ENCODE results near the gene ZFP36. TPM values are rescaled to one million over a fixed set of nuclear protein-coding genes. Genes with fewer than 3 reads are reported as not detected.
A peak's percentile ranks its signal among the peaks of the same experiment; 100 is the strongest.

ZFP36 gene
- total RNA-seq, 3 donors from 2014 or later (not counting 1 experiment from before 2014, with no cell fraction given): 1,232 to 2,074 (median 1,769) TPM

- Histone ChIP-seq H3K9me3 (ENCODE audit: control insufficient read depth, insufficient read depth, low read length) (no peaks in the 10 kb centered on the region), H3K36me3 (ENCODE audit: control insufficient read depth, insufficient read depth, low read length) (peaks cover 32% of the 10 kb centered on the region), H3K27me3 (ENCODE audit: control insufficient read depth, insufficient read depth, low read length) (no peaks in the 10 kb centered on the region), H3K4me3 (ENCODE audit: low read length) (no peak overlapping the region), H3K27ac (ENCODE audit: low read length) (no peak overlapping the region), H3K4me1 (ENCODE audit: control insufficient read depth, insufficient read depth, low read length) (no peaks in the 10 kb centered on the region)
- Mint-ChIP-seq H3K27me3 (ENCODE audit: low read depth in 2 of 2) (no peaks in the 10 kb centered on the region), H3K27ac (no peak overlapping the region), H3K9me3 (no peaks in the 10 kb centered on the region), H3K36me3 (no peaks in the 10 kb centered on the region), H3K4me3 (no peak overlapping the region), H3K4me1 (peaks cover 0 to 9% of the 10 kb centered on the region in 2 donors)
- 86% methylated on average over 2 of the region's 2 CpGs for WGBS (ENCODE audit: insufficient coverage)
- TF ChIP-seq CTCF (IDR thresholded peaks at IDR 0.05): no peak
- intact Hi-C loops (cut with micrococcal nuclease): no loop called here
- no peak for DNase-seq
- ATAC-seq: no peak
Observed at GRCh38 chr19:39369200-39369599, 37.4 kb upstream of the ZFP36 start.

- ATAC-seq (no peak), DNase-seq (no peak)
- H3K36me3 ChIP-seq (ENCODE audit: control insufficient read depth, insufficient read depth, low read length): peaks cover 38% of the 10 kb centered on the region
- H3K27ac ChIP-seq (ENCODE audit: low read length): no peak overlapping the region
- no peak overlapping the region for H3K4me3 Mint-ChIP-seq
- 95% methylated on average over 5 of the region's 5 CpGs for WGBS (ENCODE audit: insufficient coverage)
- peaks cover 0 to 5% of the 10 kb centered on the region in 2 donors for H3K4me1 Mint-ChIP-seq
- no peaks in the 10 kb centered on the region for H3K4me1 ChIP-seq (ENCODE audit: control insufficient read depth, insufficient read depth, low read length)
- H3K9me3 Mint-ChIP-seq: no peaks in the 10 kb centered on the region
- H3K4me3 ChIP-seq (ENCODE audit: low read length): no peak overlapping the region
- no peaks in the 10 kb centered on the region for H3K27me3 ChIP-seq (ENCODE audit: control insufficient read depth, insufficient read depth, low read length)
- H3K27me3 Mint-ChIP-seq (ENCODE audit: low read depth in 2 of 2): no peaks in the 10 kb centered on the region
- TF ChIP-seq CTCF (IDR thresholded peaks at IDR 0.05): no peak
- peak overlapping the region in 1 of 2 donors; percentile 31 for H3K27ac Mint-ChIP-seq
- intact Hi-C loops (cut with micrococcal nuclease): no loop called here
- H3K9me3 ChIP-seq (ENCODE audit: control insufficient read depth, insufficient read depth, low read length): no peaks in the 10 kb centered on the region
- H3K36me3 Mint-ChIP-seq: no peaks in the 10 kb centered on the region
Observed at GRCh38 chr19:39370735-39371134, 35.9 kb upstream of the ZFP36 start.

- no peak for DNase-seq
- Mint-ChIP-seq H3K4me3 (no peak overlapping the region), H3K4me1 (peaks cover 0 to 5% of the 10 kb centered on the region in 2 donors), H3K27me3 (ENCODE audit: low read depth in 2 of 2) (no peaks in the 10 kb centered on the region), H3K27ac (peak overlapping the region in 1 of 2 donors; percentile 8), H3K36me3 (no peaks in the 10 kb centered on the region), H3K9me3 (no peaks in the 10 kb centered on the region)
- intact Hi-C loops (cut with micrococcal nuclease): no loop called here
- Histone ChIP-seq H3K36me3 (ENCODE audit: control insufficient read depth, insufficient read depth, low read length) (peaks cover 52% of the 10 kb centered on the region), H3K27me3 (ENCODE audit: control insufficient read depth, insufficient read depth, low read length) (no peaks in the 10 kb centered on the region), H3K4me3 (ENCODE audit: low read length) (no peak overlapping the region), H3K4me1 (ENCODE audit: control insufficient read depth, insufficient read depth, low read length) (no peaks in the 10 kb centered on the region), H3K9me3 (ENCODE audit: control insufficient read depth, insufficient read depth, low read length) (no peaks in the 10 kb centered on the region), H3K27ac (ENCODE audit: low read length) (no peak overlapping the region)
- 82% methylated on average over 8 of the region's 8 CpGs for WGBS (ENCODE audit: insufficient coverage)
- ATAC-seq: no peak
- TF ChIP-seq CTCF (IDR thresholded peaks at IDR 0.05): no peak
Observed at GRCh38 chr19:39372047-39372802, 34.4 kb upstream of the ZFP36 start.

GRCh38 chr19:39372941-39373340 lies 33.7 kb upstream of the ZFP36 start:
- no peak overlapping the region for H3K27ac ChIP-seq (ENCODE audit: low read length)
- WGBS (ENCODE audit: insufficient coverage): 98% methylated on average over 2 of the region's 2 CpGs
- Mint-ChIP-seq H3K36me3 (no peaks in the 10 kb centered on the region), H3K4me1 (peaks cover 0 to 5% of the 10 kb centered on the region in 2 donors), H3K27ac (no peak overlapping the region), H3K27me3 (ENCODE audit: low read depth in 2 of 2) (no peaks in the 10 kb centered on the region), H3K4me3 (no peak overlapping the region), H3K9me3 (no peaks in the 10 kb centered on the region)
- ATAC-seq (no peak), DNase-seq (no peak)
- peaks cover 60% of the 10 kb centered on the region for H3K36me3 ChIP-seq (ENCODE audit: control insufficient read depth, insufficient read depth, low read length)
- no peaks in the 10 kb centered on the region for H3K4me1 ChIP-seq (ENCODE audit: control insufficient read depth, insufficient read depth, low read length)
- intact Hi-C loops (cut with micrococcal nuclease): no loop called here
- no peak overlapping the region for H3K4me3 ChIP-seq (ENCODE audit: low read length)
- TF ChIP-seq CTCF (IDR thresholded peaks at IDR 0.05): no peak
- no peaks in the 10 kb centered on the region for H3K9me3 ChIP-seq (ENCODE audit: control insufficient read depth, insufficient read depth, low read length)
- no peaks in the 10 kb centered on the region for H3K27me3 ChIP-seq (ENCODE audit: control insufficient read depth, insufficient read depth, low read length)
